GM11168 (cell line): ENCODE results near the gene MXRA7.
"Not testable (repeated sequence)": the region's sequence is repeated elsewhere in the genome, so short reads cannot be mapped to it uniquely, and the experiment has no call there.

ENCODE experiments used
- in situ Hi-C: fragments of 300-500 bp; cut with MboI; formaldehyde crosslinking; loops from one replicate; pipeline ENCODE4 v1.12.0; 2022; ENCODE audit warnings: low sequenced_read_pairs; ENCODE audit not compliant: unreplicated experiment

MXRA7 gene

GRCh38 chr17:76736349-76737081 lies 25.8 kb upstream of the MXRA7 start:
- in situ Hi-C loops: no loop called here

GRCh38 chr17:76735586-76736348 lies 25.0 kb upstream of the MXRA7 start:
- in situ Hi-C loops: no loop called here

GRCh38 chr17:76735006-76735405 lies 24.2 kb upstream of the MXRA7 start:
- in situ Hi-C loops: no loop called here

- in situ Hi-C loops: no loop called here
Measured at GRCh38 chr17:76734080-76734840, 23.5 kb upstream of the MXRA7 start.

- in situ Hi-C loops: no loop called here
Measured at GRCh38 chr17:76733618-76733957, 22.8 kb upstream of the MXRA7 start.

- in situ Hi-C loops: no loop called here
Measured at GRCh38 chr17:76732734-76733617, 22.2 kb upstream of the MXRA7 start.

GRCh38 chr17:76731800-76732733 lies 21.3 kb upstream of the MXRA7 start:
- in situ Hi-C loops: not testable (repeated sequence)

GRCh38 chr17:76727745-76728456 lies 17.1 kb upstream of the MXRA7 start:
- in situ Hi-C loops: no loop called here

GRCh38 chr17:76726776-76727718 lies 16.3 kb upstream of the MXRA7 start, which contains the start of gene METTL23:
Gene METTL23, plus strand, starts transcription at chr17:76726839. Its CDS starts 2,872 bp downstream, at chr17:76729711.
- in situ Hi-C loops: no loop called here

GRCh38 chr17:76726231-76726775 lies 15.5 kb upstream of the MXRA7 start, which contains the start of gene JMJD6:
Gene JMJD6, minus strand, starts transcription at chr17:76726606. Its CDS starts 131 bp downstream, at chr17:76726475.
- in situ Hi-C loops: no loop called here

GRCh38 chr17:76725580-76726230 lies 14.9 kb upstream of the MXRA7 start:
- in situ Hi-C loops: no loop called here

GRCh38 chr17:76723812-76724211 lies 13.0 kb upstream of the MXRA7 start:
- in situ Hi-C loops: no loop called here

- in situ Hi-C loops: not testable (repeated sequence)
Measured at GRCh38 chr17:76722977-76723376, 12.2 kb upstream of the MXRA7 start.

- in situ Hi-C loops: no loop called here
Measured at GRCh38 chr17:76722279-76722678, 11.5 kb upstream of the MXRA7 start.

- in situ Hi-C loops: no loop called here
Measured at GRCh38 chr17:76721463-76721862, 10.7 kb upstream of the MXRA7 start.

GRCh38 chr17:76720941-76721340 lies 10.2 kb upstream of the MXRA7 start:
- in situ Hi-C loops: no loop called here
